IMR-90 (cell line): Measurements from ENCODE around the gene SLC17A9. TPM values are rescaled to one million over a fixed set of nuclear protein-coding genes. Genes with fewer than 3 reads are reported as not detected.

ENCODE experiments used
- MAFK ChIP-seq: IDR thresholded peaks from 2 replicates; pipeline ENCODE4 v1.6.1; 2012; ENCODE audit warnings: low read depth, low read length, improper control_type of control experiment
- MXI1 ChIP-seq: IDR thresholded peaks from 2 replicates; pipeline ENCODE4 v1.6.1; 2012; ENCODE audit warnings: low read depth, mild to moderate bottlenecking, low read length, moderate library complexity, borderline replicate concordance
- NFE2L2 ChIP-seq: fragments of 150-350 bp; IDR thresholded peaks from 2 replicates; pipeline ENCODE4 v1.6.1; 2016; ENCODE audit warnings: low read depth, mild to moderate bottlenecking, low read length
- polyA plus RNA-seq, 3 experiments: library from polyadenylated mRNA; depleted of rRNA; stranded (reverse); fragments of >200 nt; gene quantifications; 2 replicates each; pipeline ENCODE4 v1.2.3, GENCODE V29; 2012; ENCODE audit warnings: low replicate concordance in 1 of 3
- total RNA-seq: library from RNA; depleted of rRNA; stranded (reverse); fragments of >200 nt; gene quantifications from 2 replicates; pipeline ENCODE4 v1.2.3, GENCODE V29; 2012

Gene SLC17A9
- total and polyA plus RNA-seq, 2 of the 4 experiments (the other 2 are of a cell fraction): 2.2 to 14.4 TPM

GRCh38 chr20:62937268-62938104 lies 15.0 kb upstream of the SLC17A9 start (continued):
- no peak for TF ChIP-seq MAFK
- TF ChIP-seq MXI1: peak; percentile 78; the same call in 1 of the 2 replicates
- TF ChIP-seq NFE2L2: no peak
